ENCODE results near the gene MARCO. TPM values are rescaled to one million over a fixed set of nuclear protein-coding genes. Genes with fewer than 3 reads are reported as not detected.

The MARCO gene
- total and polyA plus RNA-seq, 2 of the 8 experiments (the other 6 are each of a cell fraction or from before 2014, with no cell fraction given): not detected

GRCh38 chr2:118903029-118903351 is 39.0 kb upstream of the MARCO start (continued):
- no peak for TF ChIP-seq TAF1 (IDR thresholded peaks at IDR 0.05; ENCODE audit: low read depth, low read length)
- TF ChIP-seq EZH2 (IDR thresholded peaks at IDR 0.05; ENCODE audit: low read depth, low read length, severe bottlenecking): no peak
- no peak for TF ChIP-seq RFX5 (IDR thresholded peaks at IDR 0.05; ENCODE audit: borderline replicate concordance, low read depth, low read length)
- no peak for TF ChIP-seq SIX5 (IDR thresholded peaks at IDR 0.05; ENCODE audit: low read depth, low read length)
- TF ChIP-seq ASH2L (IDR thresholded peaks at IDR 0.05; ENCODE audit: low read length): no peak

Data from H1 (cell line).